Astrocyte (in vitro differentiated cells and primary cell): Measurements from ENCODE around the gene ADCY1.
"Not testable (repeated sequence)": the region's sequence is repeated elsewhere in the genome, so short reads cannot be mapped to it uniquely, and the experiment has no call there.

ENCODE experiments used
- CTCF ChIP-seq: IDR thresholded peaks from 2 replicates; pipeline ENCODE4 v1.5.1; 2011; ENCODE audit warnings: low read depth, mild to moderate bottlenecking, inconsistent platforms, low read length, moderate library complexity; ENCODE audit not compliant: insufficient read depth
- EZH2 ChIP-seq: IDR thresholded peaks from 2 replicates; pipeline ENCODE4 v1.6.1; 2012; ENCODE audit warnings: mild to moderate bottlenecking, low read length, inconsistent platforms; ENCODE audit not compliant: insufficient read depth

DNA sequence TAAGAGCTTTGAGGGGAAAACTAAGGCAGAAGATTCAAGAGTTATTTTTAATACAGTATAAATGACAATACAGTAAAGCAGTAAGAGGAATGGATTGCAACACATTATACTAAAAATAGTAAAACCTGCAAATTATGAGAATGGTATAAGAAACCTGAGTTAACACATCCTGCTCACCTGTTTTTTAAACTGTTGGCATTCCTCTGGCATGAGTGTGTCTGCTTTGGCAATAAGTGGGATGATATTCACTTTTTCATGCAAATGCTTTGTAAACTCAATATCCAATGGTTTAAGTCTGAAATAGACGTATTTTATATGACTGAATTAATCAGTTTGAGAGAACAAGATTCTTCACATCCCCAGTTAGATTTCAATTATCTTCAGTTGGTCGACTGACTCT, 177.2 kb downstream of the ADCY1 start:
- TF ChIP-seq CTCF, EZH2: not testable (repeated sequence)
